Esophagus squamous epithelium (tissue), 4 donors: Measurements from ENCODE around the gene PTAR1.

Source experiments
- CTCF ChIP-seq, 6 experiments: fragments of 450-650 bp in 4 of 6; fragments of 200-600 bp in 2 of 6; sonication (generic) in 2 of 6; IDR thresholded peaks; one replicate each; pipeline ENCODE4 v1.5.1; 2016 to 2019; ENCODE audit warnings: antibody characterized with exemption in 6 of 6, mild to moderate bottlenecking in 4 of 6, moderate library complexity in 4 of 6
- POLR2A ChIP-seq, 4 donors: fragments of 450-650 bp; IDR thresholded peaks; one replicate each; pipeline ENCODE4 v1.6.1; 2017; ENCODE audit warnings: antibody characterized with exemption in 4 of 4, mild to moderate bottlenecking in 4 of 4, moderate library complexity in 3 of 4

GRCh38 chr9:69674716-69675438 is 84.9 kb downstream of the PTAR1 start:
- no peak for TF ChIP-seq CTCF (IDR thresholded peaks at IDR 0.05)
- no peak for TF ChIP-seq POLR2A (IDR thresholded peaks at IDR 0.05)
